Calu3 (cell line): ENCODE data around the gene SP6. TPM values are rescaled to one million over a fixed set of nuclear protein-coding genes. Genes with fewer than 3 reads are reported as not detected.

Experiments used
- BruUV-seq: library from RNA; stranded (reverse); fragments of 400-500 nt; replicated peaks from 2 replicates; lab custom pipeline; 2021; lab: Mats Ljungman, UMichigan
- CTCF ChIA-PET: fragments of 300-600 bp; sonication (Branson Sonifier 250); formaldehyde crosslinking; loops from one replicate; lab custom pipeline; 2022; ENCODE audit warnings: antibody characterized with exemption; lab: Charles Lee
- DNase-seq: peaks from one replicate; pipeline ENCODE4 v3.0.0; 2022
- H3K27ac Mint-ChIP-seq: one replicate; pipeline ENCODE4 v1.8.0; 2022; ENCODE audit warnings: mixed read lengths; ENCODE audit not compliant: unreplicated experiment
- H3K27me3 Mint-ChIP-seq: one replicate; pipeline ENCODE4 v1.8.0; 2022; ENCODE audit warnings: mixed read lengths; ENCODE audit not compliant: unreplicated experiment
- H3K36me3 Mint-ChIP-seq: one replicate; pipeline ENCODE4 v1.8.0; 2022; ENCODE audit warnings: mild to moderate bottlenecking, moderate library complexity, mixed read lengths; ENCODE audit not compliant: insufficient read depth, unreplicated experiment
- H3K4me1 Mint-ChIP-seq: one replicate; pipeline ENCODE4 v1.8.0; 2022; ENCODE audit warnings: mild to moderate bottlenecking, low read depth, mixed read lengths; ENCODE audit not compliant: unreplicated experiment
- H3K4me3 Mint-ChIP-seq: one replicate; pipeline ENCODE4 v1.8.0; 2022; ENCODE audit warnings: mild to moderate bottlenecking, low read depth, moderate library complexity, mixed read lengths; ENCODE audit not compliant: unreplicated experiment
- H3K9me3 Mint-ChIP-seq: one replicate; pipeline ENCODE4 v1.8.0; 2022; ENCODE audit warnings: low read depth, mixed read lengths; ENCODE audit not compliant: unreplicated experiment
- intact Hi-C: fragments of 100-400 bp; cut with micrococcal nuclease; formaldehyde crosslinking; loops from one replicate; pipeline ENCODE4 v1.10.0; 2022; ENCODE audit not compliant: unreplicated experiment
- total RNA-seq: library from RNA; stranded (reverse); gene quantifications from 2 replicates; pipeline ENCODE4 v1.2.3, GENCODE V29; 2022
- TF ChIP-seq, protein P1 (sequence below): fragments of 200-600 bp; IDR thresholded peaks from one replicate; pipeline ENCODE4 v1.8.0; 2022; ENCODE audit warnings: antibody characterized with exemption; ENCODE audit not compliant: unreplicated experiment

Gene SP6
- total RNA-seq, 1 experiment from 2014 or later = 1.1 TPM

DNA sequence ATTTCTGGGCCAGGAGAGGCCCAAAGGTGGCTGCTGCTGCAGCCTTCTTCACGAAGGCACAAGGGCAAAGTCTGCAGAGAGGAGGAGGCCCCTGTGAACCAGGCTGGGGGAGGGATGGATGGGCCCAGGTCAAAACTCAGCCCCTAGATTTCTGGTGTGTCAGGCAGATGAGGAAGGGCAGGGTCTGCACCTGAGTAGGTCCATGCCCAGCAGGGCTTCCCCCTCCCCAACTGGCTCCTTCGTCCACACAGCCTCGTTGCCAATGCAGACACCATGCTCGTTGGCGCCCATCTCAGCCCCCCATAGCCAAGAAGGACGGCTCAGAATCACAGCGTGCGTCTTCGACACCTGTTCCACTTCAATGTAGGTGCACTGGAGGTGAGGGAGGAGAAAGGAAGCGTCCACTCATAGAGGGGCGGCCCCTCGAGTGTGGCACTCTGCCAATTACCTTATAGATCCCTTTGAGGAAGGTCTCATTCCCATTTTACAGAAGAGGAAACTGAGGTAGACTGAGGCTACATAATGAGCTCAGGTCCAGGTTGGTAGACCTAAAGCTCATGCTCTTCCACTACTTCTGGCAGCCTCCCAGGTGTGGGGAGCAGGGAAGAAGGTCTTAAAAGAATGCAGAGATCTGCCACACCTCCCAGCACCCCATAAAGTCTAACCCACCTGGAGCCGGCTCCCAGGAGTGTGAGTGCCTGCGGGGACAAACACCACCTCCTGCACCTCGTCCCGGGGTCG is 10.8 kb downstream of the SP6 start:
- TF ChIP-seq, protein P1, sequence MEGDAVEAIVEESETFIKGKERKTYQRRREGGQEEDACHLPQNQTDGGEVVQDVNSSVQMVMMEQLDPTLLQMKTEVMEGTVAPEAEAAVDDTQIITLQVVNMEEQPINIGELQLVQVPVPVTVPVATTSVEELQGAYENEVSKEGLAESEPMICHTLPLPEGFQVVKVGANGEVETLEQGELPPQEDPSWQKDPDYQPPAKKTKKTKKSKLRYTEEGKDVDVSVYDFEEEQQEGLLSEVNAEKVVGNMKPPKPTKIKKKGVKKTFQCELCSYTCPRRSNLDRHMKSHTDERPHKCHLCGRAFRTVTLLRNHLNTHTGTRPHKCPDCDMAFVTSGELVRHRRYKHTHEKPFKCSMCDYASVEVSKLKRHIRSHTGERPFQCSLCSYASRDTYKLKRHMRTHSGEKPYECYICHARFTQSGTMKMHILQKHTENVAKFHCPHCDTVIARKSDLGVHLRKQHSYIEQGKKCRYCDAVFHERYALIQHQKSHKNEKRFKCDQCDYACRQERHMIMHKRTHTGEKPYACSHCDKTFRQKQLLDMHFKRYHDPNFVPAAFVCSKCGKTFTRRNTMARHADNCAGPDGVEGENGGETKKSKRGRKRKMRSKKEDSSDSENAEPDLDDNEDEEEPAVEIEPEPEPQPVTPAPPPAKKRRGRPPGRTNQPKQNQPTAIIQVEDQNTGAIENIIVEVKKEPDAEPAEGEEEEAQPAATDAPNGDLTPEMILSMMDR = no peak
- Mint-ChIP-seq H3K4me3 (peak overlapping the region; percentile 92), H3K36me3 (peaks cover 19% of the 10 kb centered on the region), H3K27me3 (no peaks in the 10 kb centered on the region), H3K4me1 (peaks cover 26% of the 10 kb centered on the region), H3K27ac (peak overlapping the region; percentile 31), H3K9me3 (no peaks in the 10 kb centered on the region)
- DNase-seq = no peak
- intact Hi-C loops = loop anchor here (10.0 kb wide), 1 partner anchor 105 kb away; the partner anchor contains the start of gene PNPO
- TSS peak; percentile 37 for BruUV-seq
- CTCF ChIA-PET = interaction anchor here (0.8 to 7.5 kb wide), 7 partner anchors 9 to 130 kb away, joined by 3 to 137 read pairs (median 8); partner anchors contain the start of genes CDK5RAP3, LRRC46, MRPL10 and OSBPL7

DNA sequence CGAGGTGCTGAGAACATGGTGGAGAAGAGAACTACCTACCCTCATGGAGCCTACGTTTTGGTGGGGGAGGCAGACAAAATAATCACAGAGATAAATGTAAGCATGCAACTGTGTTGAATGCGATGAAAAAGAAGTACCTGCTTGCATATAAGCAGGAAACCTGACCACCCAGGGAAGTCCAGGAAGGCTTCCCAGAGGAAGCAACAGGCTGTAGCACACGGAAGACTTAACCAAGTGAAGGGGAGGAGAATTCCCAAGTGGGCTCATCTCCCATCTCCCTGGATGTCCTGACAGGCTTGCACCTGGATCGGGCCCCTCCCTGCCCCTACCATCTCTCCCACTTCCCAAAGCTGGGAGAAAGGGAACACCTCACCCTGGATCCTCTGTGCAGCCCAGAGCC is 11.9 kb downstream of the SP6 start:
- Mint-ChIP-seq H3K27me3 (no peaks in the 10 kb centered on the region), H3K4me1 (peaks cover 26% of the 10 kb centered on the region), H3K36me3 (peaks cover 23% of the 10 kb centered on the region), H3K4me3 (peak overlapping the region; percentile 92), H3K27ac (no peak overlapping the region), H3K9me3 (no peaks in the 10 kb centered on the region)
- intact Hi-C loops = no loop called here
- no TSS peak for BruUV-seq
- no peak for DNase-seq
- TF ChIP-seq, protein P1 = no peak
- CTCF ChIA-PET = interaction anchor here (7.5 kb wide), 1 partner anchor 51 kb away, joined by 137 read pairs; no protein-coding TSS in a partner anchor

DNA sequence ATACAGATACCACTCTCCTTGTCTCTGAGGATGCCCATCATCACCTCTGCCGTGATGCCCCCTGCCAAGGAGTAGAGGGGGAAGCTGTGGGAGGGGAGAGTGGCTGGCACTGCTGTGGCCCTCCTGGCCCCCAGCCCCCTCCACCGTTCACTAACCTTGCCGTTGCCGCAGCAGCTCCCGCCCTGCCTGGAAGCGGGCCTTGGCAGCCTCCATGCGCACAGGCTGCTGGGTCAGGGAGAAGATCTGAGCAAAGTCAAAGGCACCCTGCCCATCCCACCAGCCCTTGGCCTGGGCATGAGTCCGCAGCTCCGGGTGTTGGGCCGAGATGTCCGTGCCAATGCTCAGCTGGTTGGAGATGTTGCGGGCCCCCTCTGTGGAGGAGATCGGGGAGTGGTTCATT is 12.3 kb downstream of the SP6 start:
- Mint-ChIP-seq H3K36me3 (peaks cover 23% of the 10 kb centered on the region), H3K27me3 (no peaks in the 10 kb centered on the region), H3K4me1 (peaks cover 26% of the 10 kb centered on the region), H3K27ac (no peak overlapping the region), H3K4me3 (no peak overlapping the region), H3K9me3 (no peaks in the 10 kb centered on the region)
- TF ChIP-seq, protein P1 = no peak
- no TSS peak for BruUV-seq
- DNase-seq = no peak
- CTCF ChIA-PET = no interaction called here
- intact Hi-C loops = no loop called here

DNA sequence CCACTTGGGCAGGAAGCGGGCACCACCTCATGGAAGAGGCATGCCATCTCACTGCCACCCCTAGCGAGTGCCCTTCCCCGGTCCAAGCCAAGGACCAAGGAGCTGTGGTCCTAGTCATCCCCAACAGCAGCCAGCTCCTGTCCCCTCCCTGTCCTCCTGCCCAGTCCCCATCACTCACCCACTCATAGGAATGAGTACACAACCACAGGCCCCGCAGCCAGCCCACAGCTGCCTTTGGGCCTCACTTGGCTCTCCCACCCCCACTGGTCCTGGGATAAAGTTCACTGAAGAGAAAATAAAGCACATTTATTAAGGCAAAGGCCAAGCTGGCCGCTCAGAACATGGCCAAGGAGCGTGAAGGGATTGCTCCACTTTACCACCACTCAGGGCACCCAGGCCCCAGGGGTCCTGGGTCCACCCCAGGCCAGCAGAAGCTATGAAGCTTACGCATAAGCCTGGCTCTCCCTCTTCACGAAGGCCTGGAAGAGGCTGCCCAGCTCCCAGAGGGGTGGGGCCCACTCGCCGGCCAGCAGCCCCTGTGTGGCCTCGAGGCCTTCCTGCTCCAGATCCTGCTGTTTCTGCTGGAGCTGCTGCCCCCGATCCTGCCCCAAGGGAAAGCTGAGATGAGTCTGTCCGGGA is 13.4 kb downstream of the SP6 start:
- Mint-ChIP-seq H3K4me1 (peaks cover 15% of the 10 kb centered on the region), H3K4me3 (no peak overlapping the region), H3K9me3 (no peaks in the 10 kb centered on the region), H3K27ac (no peak overlapping the region), H3K36me3 (peaks cover 28% of the 10 kb centered on the region), H3K27me3 (no peaks in the 10 kb centered on the region)
- TF ChIP-seq, protein P1 = no peak
- no TSS peak for BruUV-seq
- intact Hi-C loops = no loop called here
- CTCF ChIA-PET = interaction anchor here (0.9 to 1.5 kb wide), 4 partner anchors 10 to 52 kb away, joined by 3 read pairs; partner anchors contain the start of gene OSBPL7
- DNase-seq = no peak
